ENCODE measurements around the gene MT4.

- TF ChIP-seq CTCF (IDR thresholded peaks at IDR 0.05) = no peak
- no peak for TF ChIP-seq USF2 (CRISPR knock-in tag; IDR thresholded peaks at IDR 0.05)
Measured at GRCh38 chr16:56519459-56520250, 45.2 kb upstream of the MT4 start, which contains the start of gene BBS2.

Measured in WTC11 (cell line).